ENCODE results near the gene TMEM145. TPM values are rescaled to one million over a fixed set of nuclear protein-coding genes. Genes with fewer than 3 reads are reported as not detected.

TMEM145 gene
- total RNA-seq, 2 donors from 2014 or later: 0.94 TPM; not detected in 1

DNA sequence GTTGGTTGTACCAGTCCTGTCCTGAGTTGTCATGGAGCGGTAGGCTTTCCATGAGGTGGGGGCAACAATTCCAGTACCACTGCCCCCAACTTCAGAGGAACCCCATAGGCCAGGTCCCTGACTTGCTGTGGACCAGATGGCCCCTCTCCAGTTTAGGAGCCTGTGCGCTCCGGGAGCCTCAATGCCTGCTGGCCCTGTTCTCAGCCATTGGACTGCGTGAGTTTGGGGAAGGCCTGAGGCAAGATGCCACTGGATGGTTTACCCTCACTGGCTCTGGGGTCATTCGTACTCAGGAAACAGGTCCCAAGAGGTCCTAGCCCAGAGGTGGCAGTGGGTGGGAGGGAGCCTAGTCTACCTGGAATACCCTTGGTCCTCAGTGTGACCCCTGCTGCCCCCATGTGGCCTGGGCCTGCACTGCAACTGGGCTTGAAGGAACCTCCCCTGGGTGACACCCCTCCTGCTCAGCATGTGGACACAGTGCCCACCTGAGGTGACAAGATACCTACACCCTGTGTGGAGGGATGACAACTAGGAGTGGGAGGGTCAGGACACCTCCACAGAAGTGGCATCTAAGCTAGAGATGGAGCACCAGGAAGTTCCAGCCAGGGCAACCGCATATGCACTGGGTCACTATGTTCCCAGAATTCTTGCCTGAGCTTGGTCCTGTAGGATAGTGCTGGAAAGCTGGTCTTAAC, 17.1 kb upstream of the TMEM145 start:
- Histone ChIP-seq H3K4me3 (no peak overlapping the region), H3K36me3 (peaks cover 42% of the 10 kb centered on the region), H3K27me3 (no peaks in the 10 kb centered on the region), H3K4me1 (no peaks in the 10 kb centered on the region), H3K9me3 (no peaks in the 10 kb centered on the region), H3K27ac (no peak overlapping the region)
- peak; percentile 90 for DNase-seq (ENCODE audit: low spot score)
- TF ChIP-seq, protein P1, sequence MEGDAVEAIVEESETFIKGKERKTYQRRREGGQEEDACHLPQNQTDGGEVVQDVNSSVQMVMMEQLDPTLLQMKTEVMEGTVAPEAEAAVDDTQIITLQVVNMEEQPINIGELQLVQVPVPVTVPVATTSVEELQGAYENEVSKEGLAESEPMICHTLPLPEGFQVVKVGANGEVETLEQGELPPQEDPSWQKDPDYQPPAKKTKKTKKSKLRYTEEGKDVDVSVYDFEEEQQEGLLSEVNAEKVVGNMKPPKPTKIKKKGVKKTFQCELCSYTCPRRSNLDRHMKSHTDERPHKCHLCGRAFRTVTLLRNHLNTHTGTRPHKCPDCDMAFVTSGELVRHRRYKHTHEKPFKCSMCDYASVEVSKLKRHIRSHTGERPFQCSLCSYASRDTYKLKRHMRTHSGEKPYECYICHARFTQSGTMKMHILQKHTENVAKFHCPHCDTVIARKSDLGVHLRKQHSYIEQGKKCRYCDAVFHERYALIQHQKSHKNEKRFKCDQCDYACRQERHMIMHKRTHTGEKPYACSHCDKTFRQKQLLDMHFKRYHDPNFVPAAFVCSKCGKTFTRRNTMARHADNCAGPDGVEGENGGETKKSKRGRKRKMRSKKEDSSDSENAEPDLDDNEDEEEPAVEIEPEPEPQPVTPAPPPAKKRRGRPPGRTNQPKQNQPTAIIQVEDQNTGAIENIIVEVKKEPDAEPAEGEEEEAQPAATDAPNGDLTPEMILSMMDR (IDR thresholded peaks at IDR 0.05): peak; percentile 97 to 98

DNA sequence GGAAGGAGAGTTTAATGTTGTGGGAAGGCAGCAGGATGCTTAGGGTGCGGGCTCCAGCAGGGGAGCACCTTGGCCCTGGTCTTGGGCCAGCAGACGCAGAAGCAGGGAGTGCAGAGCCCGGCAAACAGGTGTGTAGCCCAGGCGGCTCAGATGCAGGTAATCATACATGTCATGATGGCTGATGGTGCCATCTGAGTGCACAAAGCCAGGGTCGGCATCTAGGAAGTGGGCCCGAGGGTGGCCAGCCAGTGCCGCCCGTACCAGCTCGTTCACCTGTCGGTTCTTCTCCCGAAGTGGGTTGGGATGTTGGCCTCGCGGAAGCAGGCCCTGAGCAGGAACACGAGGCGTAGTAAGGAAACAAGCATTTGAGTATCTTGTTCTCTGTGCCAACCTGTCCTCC, 16.1 kb upstream of the TMEM145 start:
- Histone ChIP-seq H3K4me3 (no peak overlapping the region), H3K4me1 (peaks cover 0 to 9% of the 10 kb centered on the region in 2 donors), H3K9me3 (no peaks in the 10 kb centered on the region), H3K36me3 (peaks cover 32% of the 10 kb centered on the region), H3K27me3 (no peaks in the 10 kb centered on the region), H3K27ac (no peak overlapping the region)
- no peak for DNase-seq (ENCODE audit: low spot score)
- TF ChIP-seq, protein P1 (IDR thresholded peaks at IDR 0.05): no peak

DNA sequence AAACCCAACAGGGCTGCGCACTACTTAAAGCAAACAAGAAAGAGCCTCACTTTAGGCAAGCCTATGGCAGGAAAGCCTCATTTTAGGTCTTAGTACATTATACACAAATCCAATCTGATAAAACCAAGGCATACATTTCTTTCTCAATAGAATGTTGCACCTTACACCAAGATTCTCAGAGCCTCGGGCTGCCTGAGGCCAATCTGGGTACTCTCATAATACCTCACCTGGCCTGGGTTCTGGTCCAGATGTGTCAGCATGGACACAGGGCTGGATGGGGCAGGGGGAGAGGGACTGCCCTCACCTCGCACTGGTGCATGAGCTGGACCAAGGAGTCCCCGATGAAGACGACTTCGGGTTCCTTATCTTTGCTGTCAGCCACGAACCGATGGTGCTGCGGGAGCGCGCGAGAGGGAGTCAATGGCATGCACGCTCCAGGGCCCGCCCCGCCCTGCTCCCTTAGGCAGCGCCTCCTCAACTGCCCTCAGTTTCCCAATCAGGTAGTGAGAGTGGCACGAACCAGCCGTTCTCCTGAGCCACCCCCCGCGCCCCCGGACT, 11.4 kb upstream of the TMEM145 start, which contains the start of gene PRR19:
Gene PRR19 (plus strand): TSS at position 487 of the 558 bp plus-strand sequence. CDS start 7,453 bp downstream, outside the sequence.
- Histone ChIP-seq H3K36me3 (no peaks in the 10 kb centered on the region), H3K27me3 (no peaks in the 10 kb centered on the region), H3K9me3 (no peaks in the 10 kb centered on the region), H3K4me3 (peak within 1 kb of the TSS; percentile 42 to 62), H3K4me1 (peaks cover 0 to 13% of the 10 kb centered on the region in 2 donors), H3K27ac (peak within 1 kb of the TSS in 1 of 2 donors; percentile 53)
- TF ChIP-seq, protein P1 (IDR thresholded peaks at IDR 0.05): no peak
- DNase-seq (ENCODE audit: low spot score): no peak

DNA sequence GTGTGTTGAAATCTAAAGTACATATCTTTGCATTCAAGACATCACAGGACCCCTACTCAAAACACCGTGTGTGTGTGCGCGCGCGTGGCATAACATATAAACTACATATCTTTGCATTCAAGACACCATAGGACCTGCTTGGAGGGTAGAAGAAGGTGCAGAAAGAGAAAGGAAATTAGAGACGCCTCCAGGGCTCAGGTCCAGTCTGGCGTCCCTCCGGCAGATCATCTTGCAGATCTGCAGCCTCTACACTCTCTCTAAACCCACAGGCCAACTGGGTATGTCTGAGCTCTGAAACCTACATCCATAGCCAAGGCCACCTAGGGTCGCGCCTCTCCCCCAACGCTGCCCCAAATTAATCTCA, 10.0 kb upstream of the TMEM145 start:
- H3K4me3 ChIP-seq: peak overlapping the region in 1 of 2 donors; percentile 62
- DNase-seq (ENCODE audit: low spot score): no peak
- H3K27me3 ChIP-seq: no peaks in the 10 kb centered on the region
- H3K4me1 ChIP-seq: peaks cover 0 to 13% of the 10 kb centered on the region in 2 donors
- no peak overlapping the region for H3K27ac ChIP-seq
- no peaks in the 10 kb centered on the region for H3K9me3 ChIP-seq
- TF ChIP-seq, protein P1 (IDR thresholded peaks at IDR 0.05): no peak
- no peaks in the 10 kb centered on the region for H3K36me3 ChIP-seq

DNA sequence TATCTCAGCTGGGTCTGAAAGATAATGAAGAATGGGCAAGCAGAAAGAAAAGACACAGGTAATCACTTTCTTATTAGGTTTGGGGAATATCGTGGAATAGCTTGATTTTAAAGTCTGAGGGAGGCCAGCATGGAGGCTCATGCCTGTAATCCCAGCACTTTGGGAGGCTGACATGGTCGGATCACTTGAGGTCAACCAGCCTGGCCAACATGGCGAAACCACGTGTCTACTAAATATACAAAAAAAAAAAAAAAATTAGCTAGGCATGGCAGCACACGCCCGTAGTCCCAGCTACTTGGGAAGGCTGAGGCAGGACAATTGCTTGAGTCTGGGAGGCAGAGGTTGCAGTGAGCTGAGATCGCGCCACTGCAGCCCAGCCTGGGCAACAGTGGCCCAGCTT, 9.2 kb upstream of the TMEM145 start:
- Histone ChIP-seq H3K27me3 (no peaks in the 10 kb centered on the region), H3K27ac (no peak overlapping the region), H3K36me3 (no peaks in the 10 kb centered on the region), H3K9me3 (no peaks in the 10 kb centered on the region), H3K4me3 (no peak overlapping the region), H3K4me1 (peaks cover 0 to 13% of the 10 kb centered on the region in 2 donors)
- TF ChIP-seq, protein P1 (IDR thresholded peaks at IDR 0.05): no peak
- DNase-seq (ENCODE audit: low spot score): no peak

All from right atrium auricular region (tissue), 2 donors.